ENCODE results near the gene SPG7.

GRCh38 chr16:89499767-89500166 is 8.4 kb upstream of the SPG7 start:
- no peak for TF ChIP-seq CTCF (IDR thresholded peaks at IDR 0.05; ENCODE audit: low read length)
- no peak for TF ChIP-seq EZH2phosphoT487 (IDR thresholded peaks at IDR 0.05; ENCODE audit: low read length)

Data from MM.1S (cell line).